GM21528 (cell line): Measurements from ENCODE around the gene PPP1R3G.
A peak's percentile ranks its signal among the peaks of the same experiment; 100 is the strongest.
"Not testable (repeated sequence)": the region's sequence is repeated elsewhere in the genome, so short reads cannot be mapped to it uniquely, and the experiment has no call there.

Experiments
- ATAC-seq: cut with Tn5 transposase; IDR thresholded peaks from one replicate; pipeline ENCODE4 v1.9.1; 2021; ENCODE audit warnings: mild to moderate bottlenecking, moderate library complexity; ENCODE audit not compliant: unreplicated experiment, low FRiP score

The PPP1R3G gene

DNA sequence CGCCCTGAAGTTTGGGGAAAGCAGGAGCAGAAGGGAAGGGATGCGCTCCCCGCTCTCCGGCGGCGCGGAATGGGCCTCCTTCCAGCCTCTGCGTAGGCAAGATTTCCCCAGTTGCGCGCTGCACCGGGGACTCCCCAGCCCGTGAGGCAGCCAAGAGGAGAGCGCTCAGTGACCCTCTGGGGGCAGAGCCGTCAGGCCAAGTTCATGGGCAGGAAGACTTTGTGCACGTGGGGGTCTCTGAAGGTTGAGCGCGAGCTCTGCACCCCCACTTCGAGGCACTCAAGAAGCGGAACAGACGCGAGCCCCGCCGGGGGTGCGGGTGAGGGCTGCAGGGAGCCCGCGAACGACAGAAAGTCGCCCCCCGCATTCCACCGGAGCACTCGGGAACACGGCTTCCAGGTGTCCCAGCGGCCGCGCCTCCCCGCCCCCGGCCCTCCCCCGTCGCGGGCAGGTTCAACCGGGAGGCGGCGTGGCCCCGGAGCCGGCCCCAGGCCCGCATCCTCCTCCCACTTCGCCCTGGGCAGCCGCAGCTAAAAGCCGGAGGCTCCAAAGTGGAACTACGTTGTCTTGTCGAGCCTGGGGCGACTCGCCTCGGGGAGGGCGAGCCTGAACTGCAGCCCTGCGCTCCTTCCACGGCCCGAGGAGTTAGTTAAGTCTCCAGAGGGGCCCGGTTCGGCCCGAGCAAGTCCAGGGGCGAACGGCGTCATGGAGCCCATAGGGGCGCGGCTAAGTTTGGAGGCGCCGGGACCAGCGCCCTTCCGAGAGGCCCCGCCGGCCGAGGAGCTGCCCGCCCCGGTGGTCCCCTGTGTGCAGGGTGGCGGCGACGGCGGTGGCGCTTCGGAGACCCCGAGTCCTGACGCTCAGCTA, at the start of gene PPP1R3G:
PPP1R3G (plus strand) TSS at position 561 of the 867 bp plus-strand sequence; CDS start at position 706, 145 bp downstream.
- ATAC-seq: peak; percentile 48

DNA sequence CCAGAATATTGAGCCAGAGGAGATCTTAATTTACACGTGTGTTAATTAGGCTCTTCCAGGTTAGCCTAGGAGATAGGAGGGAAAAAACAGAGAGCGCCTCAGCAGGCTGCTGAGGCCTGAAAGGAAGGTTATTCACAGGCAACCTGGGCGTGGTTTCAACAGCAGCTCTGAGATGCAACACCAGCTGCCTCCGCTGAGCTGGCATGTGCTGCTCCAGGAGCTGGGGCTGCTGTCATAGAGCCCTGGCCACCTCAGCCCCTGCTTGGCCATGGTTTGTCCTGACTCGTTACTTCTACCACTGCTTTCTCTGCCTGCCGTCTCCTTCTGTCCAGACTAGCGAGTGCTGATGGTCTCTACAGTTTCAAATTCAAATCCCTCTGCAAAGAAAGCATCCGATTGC, 48.9 kb upstream of the PPP1R3G start:
- ATAC-seq: no peak

DNA sequence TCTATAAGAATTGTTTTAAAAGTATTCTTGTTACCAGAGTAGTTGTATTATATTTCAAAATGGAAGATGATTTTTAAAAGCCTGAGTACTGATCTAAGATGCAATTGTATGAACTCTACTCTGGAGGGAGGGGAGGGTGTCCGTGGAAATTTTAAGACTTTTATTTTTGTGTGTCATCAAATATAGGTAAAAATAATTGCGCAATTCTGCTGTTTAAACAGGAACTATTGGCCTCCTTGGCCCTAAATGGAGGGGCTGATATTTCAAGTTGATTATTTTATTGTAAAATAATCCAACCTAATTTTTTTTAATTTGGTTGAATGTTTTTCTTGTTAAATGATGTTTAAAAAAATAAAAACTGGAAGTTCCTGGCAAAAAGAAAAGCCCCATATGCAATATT, 43.2 kb upstream of the PPP1R3G start:
- ATAC-seq: no peak

DNA sequence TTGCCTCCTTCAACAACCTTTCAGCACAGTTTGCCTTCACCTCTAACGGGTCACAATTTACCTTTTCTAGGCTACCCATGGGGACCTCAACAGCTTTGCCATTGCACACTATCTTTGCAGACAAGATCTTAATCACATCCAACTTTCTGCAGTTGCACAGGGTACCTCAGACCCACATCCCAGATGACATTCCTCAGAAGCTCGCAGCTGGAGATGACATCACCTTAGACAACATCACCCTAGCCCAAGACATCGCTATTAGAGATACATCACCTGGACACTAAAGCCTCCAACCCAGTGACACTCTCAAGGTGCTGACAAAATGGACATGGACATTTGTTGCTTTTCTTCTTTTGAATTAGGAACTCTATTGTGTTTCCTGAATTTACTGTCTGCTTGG, 42.7 kb upstream of the PPP1R3G start:
- no peak for ATAC-seq

DNA sequence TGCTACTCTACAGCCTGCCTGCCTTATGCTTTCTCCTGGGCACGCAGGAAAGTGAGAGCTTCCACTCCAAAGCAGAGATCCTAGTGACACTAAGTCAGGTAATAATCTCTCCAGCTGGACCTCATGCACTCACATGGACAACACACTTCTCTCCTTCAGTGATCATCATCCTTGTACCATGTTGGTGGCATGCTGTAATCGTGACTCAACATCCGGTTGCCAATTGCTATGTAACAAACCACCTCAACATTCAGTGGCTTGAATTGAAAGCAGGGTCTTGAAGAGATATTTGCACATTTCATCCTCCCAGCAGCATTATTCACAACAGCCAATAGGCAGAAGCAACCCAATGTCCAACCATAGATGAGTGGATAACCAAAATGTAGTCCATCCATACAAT, 40.3 kb upstream of the PPP1R3G start:
- no peak for ATAC-seq

DNA sequence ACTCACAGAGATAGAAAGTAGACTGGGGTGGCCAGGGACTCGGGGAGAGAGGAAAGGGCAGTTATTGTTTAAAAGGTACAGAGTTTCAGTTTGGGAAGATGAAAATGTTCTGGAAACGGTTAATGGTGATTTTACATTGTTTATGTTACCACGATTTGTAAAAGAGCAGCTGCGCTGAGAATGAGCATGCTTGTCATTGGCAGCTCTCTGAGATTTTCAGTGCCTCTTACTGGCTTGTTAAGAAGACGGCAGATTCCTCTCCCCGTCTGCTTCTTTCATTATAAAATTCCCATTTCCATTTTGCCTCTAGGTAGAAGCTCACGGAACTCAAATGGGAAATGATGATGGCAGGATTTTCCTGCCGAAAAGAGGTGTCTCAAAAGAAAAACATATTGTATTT, 39.7 kb upstream of the PPP1R3G start:
- no peak for ATAC-seq

DNA sequence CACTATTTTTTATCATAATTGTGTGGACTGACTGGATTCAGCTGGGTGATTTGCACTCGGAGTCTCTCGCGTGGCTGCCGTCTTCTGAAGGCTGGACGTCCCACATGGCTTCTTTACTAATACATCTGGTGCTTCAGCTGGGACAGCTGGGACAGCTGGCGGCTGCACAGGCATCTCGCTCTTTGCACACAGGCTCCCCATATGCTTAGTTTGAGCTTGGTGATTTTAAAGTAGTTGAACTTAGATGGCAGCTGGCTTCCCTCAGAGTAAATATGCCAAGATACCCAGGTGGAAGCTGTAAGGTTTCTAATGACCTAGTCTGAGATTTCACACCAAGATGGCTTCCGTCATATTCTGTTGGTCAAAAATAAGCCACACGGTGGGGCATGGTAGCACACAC, 38.7 kb upstream of the PPP1R3G start:
- no peak for ATAC-seq

DNA sequence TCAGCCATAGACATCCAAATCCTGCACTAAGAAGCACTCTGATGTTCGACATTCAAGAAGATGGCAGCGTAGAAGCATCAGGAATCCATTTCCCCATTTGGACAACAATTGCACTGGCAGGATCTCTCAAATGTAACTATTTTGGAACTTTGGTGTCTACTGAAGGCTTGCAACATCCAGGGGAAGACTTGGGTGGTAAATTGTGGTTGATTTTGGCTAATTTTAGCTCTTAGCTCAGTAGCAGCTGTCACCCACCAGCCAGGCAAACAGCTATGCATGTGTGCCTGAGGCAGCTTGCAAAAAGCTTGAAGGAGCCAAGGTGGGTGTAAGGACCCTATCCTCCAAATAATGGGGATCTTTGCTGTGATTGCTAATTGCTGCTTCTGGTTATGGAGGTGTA, 35.1 kb upstream of the PPP1R3G start:
- ATAC-seq: no peak

DNA sequence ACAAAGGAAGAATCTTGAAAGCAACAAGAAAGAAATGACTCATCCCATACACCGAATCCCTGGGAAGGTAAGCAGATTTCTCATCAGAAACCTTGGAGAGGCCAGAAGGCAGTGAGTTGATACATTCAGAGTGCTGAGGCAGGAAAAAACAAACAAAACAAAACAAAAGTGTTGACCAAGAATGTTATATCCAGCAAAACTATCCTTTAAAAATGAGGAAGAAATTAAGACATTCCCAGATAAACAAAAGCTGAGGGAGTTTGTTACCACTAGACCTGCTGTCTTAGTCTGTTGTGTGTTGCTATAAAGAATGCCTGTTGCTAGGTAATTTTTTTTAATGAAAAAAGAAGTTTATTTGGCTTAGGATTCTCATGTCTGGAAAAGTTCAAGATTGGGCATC, 33.7 kb upstream of the PPP1R3G start:
- ATAC-seq: no peak

DNA sequence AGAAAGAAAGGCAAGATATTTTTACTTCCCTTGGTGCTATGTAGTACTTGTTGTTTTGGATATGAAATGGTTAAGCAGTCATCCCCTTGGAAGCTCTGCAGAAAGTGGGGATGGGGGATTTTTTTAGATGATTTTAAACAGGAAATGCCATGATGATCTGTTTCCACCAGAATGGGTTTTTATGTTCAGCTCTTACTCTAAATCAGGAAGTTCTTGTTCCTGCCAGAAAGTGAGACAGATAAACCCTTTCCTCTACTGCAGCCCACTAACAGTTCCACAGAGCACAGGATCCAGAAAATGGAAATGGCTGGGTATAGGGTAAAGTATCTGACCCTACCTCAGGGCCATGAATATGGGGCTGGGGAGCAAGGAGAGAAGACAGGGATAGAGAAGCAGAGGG, 32.1 kb upstream of the PPP1R3G start:
- no peak for ATAC-seq

DNA sequence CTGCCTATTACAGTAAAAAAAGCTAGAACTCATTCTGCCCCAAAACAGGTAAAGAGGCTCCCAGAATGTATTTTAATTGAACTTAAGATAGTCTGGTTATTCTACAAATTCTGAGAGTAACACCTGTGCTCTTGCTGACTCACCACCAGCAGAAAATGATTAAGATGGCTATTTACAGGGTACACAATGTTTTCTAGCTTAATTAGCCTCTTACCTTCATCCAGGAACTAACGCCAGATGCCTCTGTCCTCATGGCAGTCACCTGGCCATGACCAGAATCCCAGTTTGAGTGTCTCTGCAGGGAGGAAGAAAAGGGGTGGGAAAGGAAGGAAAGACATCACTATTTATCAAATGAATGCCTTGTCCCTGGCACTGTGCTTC, 31.3 kb upstream of the PPP1R3G start:
- ATAC-seq: no peak

DNA sequence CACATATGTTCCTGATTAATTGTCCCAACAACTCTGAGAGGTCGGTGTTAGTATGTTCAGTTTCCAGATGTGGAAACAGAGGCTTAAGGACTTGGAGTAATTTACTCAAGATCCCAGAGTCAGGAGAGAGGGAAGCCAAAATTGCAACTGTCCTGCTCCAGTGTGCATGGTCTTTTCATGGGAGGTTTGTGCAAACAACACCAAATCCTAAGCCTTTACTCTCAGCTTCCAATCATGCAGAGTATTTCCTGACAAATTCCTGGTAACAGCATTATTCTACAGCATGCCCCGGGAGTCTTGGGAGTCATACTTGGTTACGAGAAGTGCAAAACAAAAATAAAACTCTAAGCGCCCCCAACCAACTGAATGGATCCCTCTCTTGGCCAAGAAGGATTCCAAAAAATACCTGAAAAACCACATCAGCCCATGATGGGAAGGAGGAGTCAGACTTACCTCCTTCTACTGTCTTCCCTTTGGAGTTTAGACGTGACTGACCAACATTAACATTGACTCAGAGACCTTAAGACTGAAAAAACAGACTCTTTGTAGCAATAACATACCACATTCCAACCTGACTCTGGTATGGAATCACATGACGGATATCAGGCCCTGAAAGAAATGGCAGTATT, 30.8 kb upstream of the PPP1R3G start:
- ATAC-seq: no peak

DNA sequence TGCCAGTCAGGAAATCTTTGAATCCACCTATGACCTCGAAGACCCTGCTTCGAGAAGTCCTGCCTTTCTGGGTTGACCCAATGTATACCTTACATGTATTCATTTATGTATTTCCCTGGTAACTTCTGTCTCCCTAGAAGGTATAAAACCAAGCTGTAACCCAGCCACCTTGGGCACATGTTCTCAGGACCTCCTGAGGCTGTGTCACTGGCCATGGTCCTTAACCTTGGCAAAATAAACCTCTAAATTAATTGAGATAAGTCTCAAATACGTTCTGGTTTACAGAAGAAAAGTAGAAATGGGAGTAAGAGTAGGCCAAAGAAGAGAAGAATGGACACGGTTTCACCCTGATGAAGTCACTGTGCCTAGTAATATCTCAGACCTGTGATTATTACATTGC, 30.0 kb upstream of the PPP1R3G start:
- ATAC-seq: no peak

DNA sequence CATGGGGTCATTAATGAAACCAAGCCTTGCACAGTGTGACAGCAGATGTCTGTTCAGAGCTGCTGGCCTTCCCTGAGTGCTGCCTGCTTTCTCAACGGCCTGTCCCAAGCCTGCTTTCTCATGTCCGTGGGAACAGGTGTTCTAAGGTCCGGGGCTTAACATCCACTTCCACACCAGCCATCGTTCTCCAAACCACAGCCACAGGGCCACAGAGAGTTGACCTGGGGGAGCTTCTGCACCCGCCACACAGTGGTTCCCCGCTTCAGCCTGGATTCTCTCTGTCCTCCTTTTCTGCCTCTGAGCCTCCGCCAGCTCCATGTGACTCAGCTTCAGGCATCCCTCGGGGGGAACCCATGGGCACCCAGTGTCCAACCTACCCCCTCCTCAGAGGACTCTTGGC, 26.9 kb upstream of the PPP1R3G start:
- ATAC-seq: no peak

DNA sequence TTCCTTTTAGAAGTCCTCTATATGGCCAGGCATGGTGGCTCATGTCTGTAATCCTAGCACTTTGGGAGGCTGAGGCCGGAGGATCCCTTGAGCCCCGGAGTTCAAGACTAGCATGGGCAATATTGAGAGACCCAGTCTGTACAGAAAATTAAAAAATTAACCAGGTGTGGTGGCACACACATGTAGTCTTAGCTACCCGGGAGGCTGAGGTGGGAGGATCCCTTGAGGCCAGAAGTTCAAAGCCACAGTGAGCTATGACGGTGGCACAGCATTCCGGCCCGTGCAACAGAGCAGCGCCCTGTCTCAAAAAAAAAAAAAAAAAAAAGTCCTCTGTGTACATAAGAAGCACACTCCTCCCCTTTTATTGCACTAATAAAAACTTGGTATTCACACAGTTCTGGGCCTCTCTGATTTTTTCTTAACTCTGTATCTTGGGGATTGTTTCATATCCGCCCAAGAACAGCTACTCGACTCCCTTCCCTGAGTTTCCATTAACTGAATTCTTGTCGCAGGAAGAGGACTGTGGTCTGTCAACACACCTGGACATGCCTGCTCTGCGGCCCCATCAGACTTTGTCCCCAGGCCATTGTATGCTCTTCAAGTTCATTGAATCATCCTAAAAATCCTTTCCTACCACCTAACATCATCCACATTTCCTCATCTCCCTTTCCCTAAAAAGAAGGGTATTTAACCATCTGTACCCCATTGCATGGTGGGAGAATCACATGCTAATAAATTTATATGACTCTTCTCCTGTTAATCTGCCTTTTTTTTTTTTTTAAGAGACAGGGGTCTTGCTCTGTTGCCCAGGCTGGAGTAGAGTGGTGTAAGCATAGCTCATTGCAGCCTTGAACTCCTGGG, 25.9 kb upstream of the PPP1R3G start:
- no peak for ATAC-seq

DNA sequence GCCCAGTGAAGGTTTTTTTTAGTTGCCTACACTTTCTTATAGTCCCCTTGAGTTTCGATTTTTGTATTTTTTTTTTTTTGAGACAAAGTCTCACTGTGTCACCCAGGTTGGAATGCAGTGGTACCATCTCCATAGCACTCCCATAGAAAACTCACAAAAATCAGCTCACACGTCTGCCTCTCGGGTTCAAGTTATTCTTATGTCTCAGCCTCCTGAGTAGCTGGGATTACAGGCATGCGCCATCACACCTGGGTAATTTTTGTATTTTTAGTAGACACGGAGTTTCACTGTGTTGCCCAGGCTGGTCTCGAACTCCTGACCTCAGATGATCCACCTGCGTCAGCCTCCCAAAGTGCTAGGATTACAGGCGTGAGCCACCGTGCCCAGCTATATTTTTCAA, 24.7 kb upstream of the PPP1R3G start:
- ATAC-seq: not testable (repeated sequence)

DNA sequence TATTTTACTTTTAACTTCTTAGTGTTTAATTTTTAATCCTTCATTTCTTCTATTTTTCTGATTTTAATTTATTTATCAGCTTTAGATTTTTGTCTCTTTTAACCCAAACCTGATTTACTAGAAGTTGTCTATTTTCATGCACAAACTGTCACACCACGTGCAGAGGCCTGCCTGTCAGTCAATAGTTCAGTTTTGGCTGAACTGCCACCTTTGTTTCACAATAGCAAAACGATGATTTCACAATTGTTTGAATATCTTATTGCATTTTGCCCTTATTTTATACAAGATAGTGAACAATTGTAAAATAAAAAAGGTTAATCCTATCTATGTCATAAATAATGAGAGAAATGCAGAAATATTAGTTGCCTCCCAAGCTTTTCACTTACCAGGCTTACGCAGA, 24.0 kb upstream of the PPP1R3G start:
- ATAC-seq: no peak

DNA sequence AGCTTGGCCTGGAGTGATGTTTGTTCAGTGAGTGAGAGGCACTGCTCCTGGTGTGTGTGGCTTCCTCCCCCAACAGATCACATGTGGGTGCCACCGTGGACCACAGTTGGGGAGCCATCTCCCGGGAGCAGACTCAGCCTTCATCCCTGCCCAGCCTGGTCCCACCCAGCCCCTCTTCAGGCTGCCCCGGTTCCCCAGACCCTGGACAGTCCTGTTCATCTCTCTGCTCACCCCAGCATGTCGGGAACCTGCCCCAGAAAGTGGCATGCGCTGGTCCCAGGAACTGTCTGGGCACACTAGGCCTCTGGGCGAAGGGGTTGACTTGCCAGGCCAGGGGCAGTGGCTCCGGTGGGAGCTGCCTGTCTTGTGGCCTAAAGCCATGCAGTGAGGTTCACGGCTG, 21.5 kb upstream of the PPP1R3G start:
- no peak for ATAC-seq

DNA sequence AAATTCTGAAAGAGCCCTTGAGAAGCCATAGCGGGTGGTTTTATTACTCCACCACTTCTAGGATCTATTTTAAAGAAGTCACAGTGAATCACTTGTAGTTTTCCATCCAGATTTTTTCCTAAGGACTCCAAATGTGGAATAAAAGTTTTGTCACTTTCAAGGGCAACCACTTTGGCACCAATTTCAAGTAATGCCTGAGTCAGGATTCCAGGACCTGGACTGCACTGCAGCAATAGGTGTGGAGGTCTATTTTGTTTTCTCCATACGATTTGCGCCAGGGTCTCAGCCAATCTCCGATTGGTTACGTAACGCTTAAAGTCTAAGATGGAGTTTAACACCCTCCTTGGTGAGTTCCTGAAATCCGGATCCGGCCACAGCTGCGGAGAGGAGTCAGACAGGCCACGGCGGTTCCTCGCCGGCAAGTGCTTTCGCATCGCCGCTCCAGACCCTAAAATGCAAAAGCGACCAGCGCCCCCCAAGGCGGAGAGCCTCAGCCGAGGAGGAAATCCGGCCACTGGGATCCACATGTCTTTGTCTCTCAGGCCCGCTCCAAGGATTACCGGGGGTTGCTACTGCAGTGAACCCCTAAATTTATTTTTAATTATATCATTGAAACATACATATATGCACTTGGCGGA, 18.6 kb upstream of the PPP1R3G start:
- ATAC-seq: no peak

DNA sequence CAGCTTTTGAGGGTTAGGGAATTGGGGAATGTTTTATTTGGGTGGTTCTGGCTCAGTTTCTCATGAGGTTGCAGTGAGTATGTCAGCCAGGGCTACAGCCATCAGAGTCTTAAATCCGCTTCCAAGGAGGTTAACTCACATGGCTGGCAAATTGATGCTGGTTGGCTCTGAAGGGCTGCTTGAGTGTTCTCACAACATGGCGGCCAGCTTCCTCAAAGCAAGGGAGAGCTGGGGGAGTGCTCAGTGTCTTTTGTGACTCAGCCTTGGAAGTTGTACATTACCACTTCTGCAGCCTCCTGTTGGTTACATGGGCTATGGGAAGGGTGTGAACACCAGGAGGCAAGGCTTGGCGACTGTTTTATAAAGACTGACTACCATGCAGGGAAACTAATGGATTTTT, 17.8 kb upstream of the PPP1R3G start:
- no peak for ATAC-seq
